B cell (primary cell): ENCODE data around the gene SFT2D2.

ENCODE experiments used
- EZH2 ChIP-seq: IDR thresholded peaks from 2 replicates; pipeline ENCODE4 v1.6.1; 2012; ENCODE audit warnings: borderline replicate concordance, low read depth, mild to moderate bottlenecking, moderate library complexity, low read length; ENCODE audit not compliant: insufficient read depth, poor library complexity, severe bottlenecking
- TF ChIP-seq, protein P1 (sequence below): fragments of 200-600 bp; IDR thresholded peaks from one replicate; pipeline ENCODE4 v1.8.0; 2022; ENCODE audit warnings: antibody characterized with exemption, mild to moderate bottlenecking

DNA sequence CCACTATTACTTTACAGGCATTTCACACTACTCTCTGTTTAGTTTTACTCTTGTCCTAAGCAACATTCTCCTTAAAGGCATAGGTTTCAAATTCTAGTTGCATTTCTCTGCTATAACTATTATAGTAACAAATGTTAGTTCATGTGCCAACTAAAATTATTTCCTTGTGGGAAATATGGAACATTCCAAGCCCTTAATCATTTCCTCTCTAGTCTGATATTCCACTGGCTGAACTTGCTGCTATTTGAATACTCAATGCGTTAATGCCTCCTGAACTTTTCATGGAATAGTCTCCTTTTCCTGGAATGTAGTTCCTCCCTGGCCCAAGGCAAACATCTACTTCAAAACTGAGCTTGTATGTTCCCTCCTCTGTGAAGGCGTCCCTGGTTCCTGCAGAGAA, 35.6 kb downstream of the SFT2D2 start:
- TF ChIP-seq, protein P1, sequence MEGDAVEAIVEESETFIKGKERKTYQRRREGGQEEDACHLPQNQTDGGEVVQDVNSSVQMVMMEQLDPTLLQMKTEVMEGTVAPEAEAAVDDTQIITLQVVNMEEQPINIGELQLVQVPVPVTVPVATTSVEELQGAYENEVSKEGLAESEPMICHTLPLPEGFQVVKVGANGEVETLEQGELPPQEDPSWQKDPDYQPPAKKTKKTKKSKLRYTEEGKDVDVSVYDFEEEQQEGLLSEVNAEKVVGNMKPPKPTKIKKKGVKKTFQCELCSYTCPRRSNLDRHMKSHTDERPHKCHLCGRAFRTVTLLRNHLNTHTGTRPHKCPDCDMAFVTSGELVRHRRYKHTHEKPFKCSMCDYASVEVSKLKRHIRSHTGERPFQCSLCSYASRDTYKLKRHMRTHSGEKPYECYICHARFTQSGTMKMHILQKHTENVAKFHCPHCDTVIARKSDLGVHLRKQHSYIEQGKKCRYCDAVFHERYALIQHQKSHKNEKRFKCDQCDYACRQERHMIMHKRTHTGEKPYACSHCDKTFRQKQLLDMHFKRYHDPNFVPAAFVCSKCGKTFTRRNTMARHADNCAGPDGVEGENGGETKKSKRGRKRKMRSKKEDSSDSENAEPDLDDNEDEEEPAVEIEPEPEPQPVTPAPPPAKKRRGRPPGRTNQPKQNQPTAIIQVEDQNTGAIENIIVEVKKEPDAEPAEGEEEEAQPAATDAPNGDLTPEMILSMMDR = no peak
- TF ChIP-seq EZH2 = no peak
